A673 (cell line): ENCODE data around the gene HAPLN2.

Source experiments
- EZH2 ChIP-seq: fragments of 200-600 bp; sonication (generic); IDR thresholded peaks from 2 replicates; pipeline ENCODE4 v1.6.1; 2017; ENCODE audit warnings: borderline replicate concordance, low read depth, mild to moderate bottlenecking, mixed read lengths, antibody characterized with exemption, low read length; ENCODE audit not compliant: poor library complexity, severe bottlenecking
- TF ChIP-seq, protein P1 (sequence below): fragments of 300-800, 200-600 bp; sonication (generic); conservative IDR thresholded peaks from 2 replicates; pipeline ENCODE4 v1.5.1; 2017; ENCODE audit warnings: low read depth, mild to moderate bottlenecking, antibody characterized with exemption, low read length, moderate library complexity, mixed read lengths

- TF ChIP-seq, protein P1, sequence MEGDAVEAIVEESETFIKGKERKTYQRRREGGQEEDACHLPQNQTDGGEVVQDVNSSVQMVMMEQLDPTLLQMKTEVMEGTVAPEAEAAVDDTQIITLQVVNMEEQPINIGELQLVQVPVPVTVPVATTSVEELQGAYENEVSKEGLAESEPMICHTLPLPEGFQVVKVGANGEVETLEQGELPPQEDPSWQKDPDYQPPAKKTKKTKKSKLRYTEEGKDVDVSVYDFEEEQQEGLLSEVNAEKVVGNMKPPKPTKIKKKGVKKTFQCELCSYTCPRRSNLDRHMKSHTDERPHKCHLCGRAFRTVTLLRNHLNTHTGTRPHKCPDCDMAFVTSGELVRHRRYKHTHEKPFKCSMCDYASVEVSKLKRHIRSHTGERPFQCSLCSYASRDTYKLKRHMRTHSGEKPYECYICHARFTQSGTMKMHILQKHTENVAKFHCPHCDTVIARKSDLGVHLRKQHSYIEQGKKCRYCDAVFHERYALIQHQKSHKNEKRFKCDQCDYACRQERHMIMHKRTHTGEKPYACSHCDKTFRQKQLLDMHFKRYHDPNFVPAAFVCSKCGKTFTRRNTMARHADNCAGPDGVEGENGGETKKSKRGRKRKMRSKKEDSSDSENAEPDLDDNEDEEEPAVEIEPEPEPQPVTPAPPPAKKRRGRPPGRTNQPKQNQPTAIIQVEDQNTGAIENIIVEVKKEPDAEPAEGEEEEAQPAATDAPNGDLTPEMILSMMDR = no peak
- TF ChIP-seq EZH2 = no peak
These were observed 33.8 kb downstream of the HAPLN2 start for GRCh38 chr1:156652992-156653355.
